ENCODE data around the gene VEZF1. TPM values are rescaled to one million over a fixed set of nuclear protein-coding genes. Genes with fewer than 3 reads are reported as not detected.
A peak's percentile ranks its signal among the peaks of the same experiment; 100 is the strongest.

Gene VEZF1
- total RNA-seq, 1 donor from 2014 or later = 82.5 TPM

DNA sequence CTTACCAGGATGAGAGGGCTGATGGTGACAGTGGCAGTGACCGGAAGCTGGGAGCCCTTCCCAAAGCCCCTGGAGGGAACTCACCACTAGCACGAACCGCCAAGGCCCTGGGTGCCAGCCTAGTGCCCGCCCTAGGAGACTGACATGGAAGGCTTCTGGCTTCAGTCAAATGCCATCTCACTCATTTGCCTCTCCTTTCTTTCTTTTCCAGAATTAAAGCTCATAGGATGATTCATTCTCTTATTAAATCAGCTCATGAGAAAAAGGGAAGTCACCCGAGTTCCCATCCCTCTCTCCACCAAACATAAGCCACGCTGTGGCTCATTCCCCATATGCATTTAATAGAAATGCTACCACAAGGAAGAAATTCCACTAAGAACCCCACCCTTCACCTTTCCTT lies 44.9 kb downstream of the VEZF1 start:
- Mint-ChIP-seq H3K4me1 (peaks cover 70% of the 10 kb centered on the region), H3K4me3 (no peak overlapping the region), H3K36me3 (no peaks in the 10 kb centered on the region), H3K9me3 (no peaks in the 10 kb centered on the region), H3K27ac (peak overlapping the region; percentile 39), H3K27me3 (ENCODE audit: low read depth) (no peaks in the 10 kb centered on the region)
- TF ChIP-seq CTCF (IDR thresholded peaks at IDR 0.05; ENCODE audit: unreplicated experiment) = no peak
- DNase-seq (ENCODE audit: low spot score in 2 of 2, unreplicated experiment in 2 of 2) = no peak

DNA sequence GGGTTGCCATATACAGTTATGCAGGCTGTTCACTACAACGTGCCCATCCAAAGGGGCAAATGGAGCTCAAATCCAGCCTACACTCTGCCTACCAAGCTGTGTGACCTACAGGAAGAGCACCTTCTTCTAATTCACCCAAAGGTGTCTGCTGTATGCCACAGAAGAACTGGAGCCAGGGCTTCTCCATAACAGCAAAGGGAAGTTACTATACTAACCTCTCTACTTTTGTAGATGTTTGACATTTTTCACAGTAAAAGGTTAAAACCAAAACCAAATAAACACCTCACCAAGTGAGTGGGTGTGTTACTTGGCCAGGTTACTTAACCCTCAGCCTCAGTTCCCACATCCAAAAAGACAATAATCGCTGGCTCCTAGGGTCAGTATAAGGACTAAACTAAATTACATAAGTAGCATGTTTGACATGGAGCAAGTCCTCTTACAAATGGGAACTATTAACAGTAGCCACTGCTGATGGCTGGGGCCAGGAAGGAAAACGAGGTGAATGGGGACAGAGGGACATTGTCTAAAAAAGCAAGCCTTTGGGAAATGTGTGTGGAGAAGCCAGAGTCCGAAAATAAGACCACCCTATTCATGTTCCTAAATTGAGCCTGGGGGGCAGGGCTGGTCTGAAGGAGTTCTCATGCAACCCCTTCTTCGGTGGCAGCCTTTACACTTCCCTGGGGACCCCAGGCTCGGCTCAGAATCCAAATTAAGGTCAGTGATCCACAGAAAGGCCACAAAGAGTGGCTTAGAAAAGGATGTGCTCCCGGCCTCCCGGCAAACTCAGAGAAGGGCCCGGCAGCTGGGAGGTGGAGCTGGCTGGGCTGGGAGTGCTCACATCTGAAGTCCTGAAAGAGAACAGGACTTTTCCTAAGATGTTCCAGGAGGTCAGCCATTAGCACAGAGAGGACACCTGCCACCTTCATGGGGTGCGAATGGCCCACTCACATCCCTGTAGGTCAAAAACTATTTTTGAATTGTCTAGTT lies 46.4 kb downstream of the VEZF1 start:
- no peak for DNase-seq (ENCODE audit: low spot score in 2 of 2, unreplicated experiment in 2 of 2)
- Mint-ChIP-seq H3K4me3 (no peak overlapping the region), H3K4me1 (peaks cover 67% of the 10 kb centered on the region), H3K27ac (peak overlapping the region; percentile 59), H3K9me3 (no peaks in the 10 kb centered on the region), H3K36me3 (no peaks in the 10 kb centered on the region), H3K27me3 (ENCODE audit: low read depth) (no peaks in the 10 kb centered on the region)
- no peak for TF ChIP-seq CTCF (IDR thresholded peaks at IDR 0.05; ENCODE audit: unreplicated experiment)

DNA sequence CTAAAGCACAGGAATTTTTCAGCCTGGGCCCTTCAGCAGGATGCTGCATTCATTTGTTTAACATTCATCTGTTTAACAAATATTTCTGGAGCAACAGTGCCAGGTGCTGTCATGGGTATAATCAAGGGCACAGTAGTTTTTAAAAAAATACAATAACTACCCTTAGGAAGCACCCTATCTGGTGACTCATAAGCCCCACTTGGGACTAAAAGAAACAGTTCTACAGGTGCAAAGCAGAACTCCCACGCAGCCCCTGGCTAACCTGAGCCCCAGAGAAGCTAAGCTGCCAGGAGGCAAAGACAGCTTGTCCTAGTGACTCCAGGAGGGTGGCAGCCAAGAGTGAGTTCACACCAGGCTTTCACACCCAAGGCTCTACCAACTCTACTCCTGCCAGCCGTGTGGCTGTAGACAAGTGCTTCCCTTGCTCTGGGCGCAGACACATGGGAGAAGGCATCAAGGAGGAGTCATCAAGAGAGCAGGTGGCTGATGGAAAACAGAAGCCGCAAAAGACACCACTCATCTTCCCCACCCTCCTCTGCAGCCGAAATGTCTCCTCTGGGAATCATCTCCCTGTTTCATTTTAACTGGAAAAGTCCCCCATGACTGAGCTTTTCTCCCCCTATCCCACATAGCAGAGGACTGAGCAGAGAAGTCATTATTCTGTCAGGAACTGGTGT lies 47.3 kb downstream of the VEZF1 start:
- Mint-ChIP-seq H3K4me3 (no peak overlapping the region), H3K9me3 (no peaks in the 10 kb centered on the region), H3K36me3 (no peaks in the 10 kb centered on the region), H3K4me1 (peaks cover 67% of the 10 kb centered on the region), H3K27ac (peak overlapping the region; percentile 58), H3K27me3 (ENCODE audit: low read depth) (no peaks in the 10 kb centered on the region)
- DNase-seq (ENCODE audit: low spot score in 2 of 2, unreplicated experiment in 2 of 2) = no peak
- no peak for TF ChIP-seq CTCF (IDR thresholded peaks at IDR 0.05; ENCODE audit: unreplicated experiment)

DNA sequence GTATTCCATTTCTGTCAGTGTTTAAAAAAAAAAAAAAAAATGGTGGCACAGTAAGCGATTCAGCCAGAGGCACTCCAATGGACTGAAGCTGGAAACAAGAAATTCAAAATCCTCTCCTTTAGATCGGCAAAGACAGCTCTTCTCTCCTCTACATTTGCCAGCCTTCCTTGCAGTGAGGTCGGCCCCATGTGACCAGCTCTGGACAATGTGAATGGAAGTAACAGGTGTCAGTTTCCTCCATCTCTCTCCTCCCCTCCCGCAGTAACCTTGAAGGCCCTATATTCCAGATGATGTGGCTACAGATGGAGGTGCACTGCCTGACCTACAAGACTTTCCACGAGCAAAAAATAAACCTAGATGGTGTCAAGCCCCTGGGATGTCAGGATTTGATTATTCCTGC lies 47.8 kb downstream of the VEZF1 start:
- H3K9me3 Mint-ChIP-seq = no peaks in the 10 kb centered on the region
- peak overlapping the region; percentile 58 for H3K27ac Mint-ChIP-seq
- no peaks in the 10 kb centered on the region for H3K36me3 Mint-ChIP-seq
- no peak for DNase-seq (ENCODE audit: low spot score in 2 of 2, unreplicated experiment in 2 of 2)
- no peaks in the 10 kb centered on the region for H3K27me3 Mint-ChIP-seq (ENCODE audit: low read depth)
- peaks cover 68% of the 10 kb centered on the region for H3K4me1 Mint-ChIP-seq
- TF ChIP-seq CTCF (IDR thresholded peaks at IDR 0.05; ENCODE audit: unreplicated experiment) = no peak
- H3K4me3 Mint-ChIP-seq = no peak overlapping the region

DNA sequence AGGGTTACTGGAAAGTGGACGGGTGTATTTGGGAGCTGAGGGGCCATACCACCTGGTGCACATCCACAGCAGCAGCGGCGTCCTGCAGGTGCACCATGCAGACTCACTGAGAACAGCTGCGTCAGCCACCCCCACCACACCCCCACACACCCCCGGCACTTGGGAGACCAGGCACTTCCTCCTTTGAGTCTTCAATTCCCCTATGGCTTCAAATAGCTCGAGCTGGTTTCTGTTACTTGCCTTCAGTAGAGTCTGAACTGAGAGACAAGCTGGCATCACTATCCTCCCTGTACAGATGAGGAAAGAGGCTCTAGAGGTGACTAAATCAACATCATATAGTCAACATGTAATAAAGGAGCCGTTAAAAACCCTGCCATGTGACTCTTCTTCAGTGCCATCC lies 48.3 kb downstream of the VEZF1 start:
- no peak for DNase-seq (ENCODE audit: low spot score in 2 of 2, unreplicated experiment in 2 of 2)
- Mint-ChIP-seq H3K36me3 (no peaks in the 10 kb centered on the region), H3K27ac (peak overlapping the region; percentile 56), H3K9me3 (no peaks in the 10 kb centered on the region), H3K4me1 (peaks cover 68% of the 10 kb centered on the region), H3K27me3 (ENCODE audit: low read depth) (no peaks in the 10 kb centered on the region), H3K4me3 (no peak overlapping the region)
- TF ChIP-seq CTCF (IDR thresholded peaks at IDR 0.05; ENCODE audit: unreplicated experiment) = no peak
